Stomach smooth muscle (tissue), 2 donors: ENCODE results near the gene TENT5D.

Experiments used
- H3K27ac ChIP-seq: one replicate; pipeline ENCODE4 v1.7.0; 2013; ENCODE audit warnings: mild to moderate bottlenecking, low read length, inconsistent platforms
- H3K27me3 ChIP-seq, 2 donors: one replicate each; pipeline ENCODE4 v1.7.0; 2013; ENCODE audit warnings: low read length in 2 of 2; ENCODE audit not compliant: insufficient read depth in 2 of 2, control insufficient read depth in 1 of 2
- H3K36me3 ChIP-seq, 2 donors: one replicate each; pipeline ENCODE4 v1.7.0; 2013; ENCODE audit warnings: low read length in 2 of 2; ENCODE audit not compliant: control insufficient read depth in 2 of 2, insufficient read depth in 2 of 2
- H3K4me1 ChIP-seq: one replicate; pipeline ENCODE4 v1.7.0; 2013; ENCODE audit warnings: low read length; ENCODE audit not compliant: control insufficient read depth, insufficient read depth
- H3K4me3 ChIP-seq, 2 donors: one replicate each; pipeline ENCODE4 v1.7.0; 2013; ENCODE audit warnings: low read length in 2 of 2
- H3K9ac ChIP-seq, 2 donors: one replicate each; pipeline ENCODE4 v1.7.0; 2013; ENCODE audit warnings: low read length in 2 of 2, mild to moderate bottlenecking in 1 of 2
- H3K9me3 ChIP-seq, 2 donors: one replicate each; pipeline ENCODE4 v1.7.0; 2013; ENCODE audit warnings: low read length in 2 of 2; ENCODE audit not compliant: control insufficient read depth in 2 of 2
- donor health status: healthy.
- donor health status: Pancreatic carcinoma.

TENT5D gene

DNA sequence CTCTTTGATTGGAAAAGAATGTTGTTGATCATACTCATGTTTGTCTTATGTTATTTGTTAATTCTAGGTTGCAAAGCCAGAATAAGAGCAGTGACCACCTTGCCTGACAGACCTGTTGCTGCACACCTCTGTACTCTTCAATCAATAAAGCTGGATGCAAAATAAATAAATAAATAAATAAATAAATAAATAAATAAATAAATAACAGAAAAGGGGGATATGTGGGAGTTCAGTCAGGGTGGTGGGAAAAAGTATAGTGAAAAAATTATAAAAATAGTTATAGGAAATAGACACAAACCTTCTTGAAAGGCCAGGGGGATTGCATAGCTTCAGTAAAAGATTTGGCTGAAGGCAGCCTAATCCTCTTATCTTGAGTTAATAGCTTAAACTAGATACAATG lies 51.3 kb downstream of the TENT5D start:
- H3K27ac ChIP-seq = no peak overlapping the region
- no peak overlapping the region for H3K9ac ChIP-seq
- no peaks in the 10 kb centered on the region for H3K4me1 ChIP-seq
- H3K36me3 ChIP-seq = no peaks in the 10 kb centered on the region
- no peak overlapping the region for H3K4me3 ChIP-seq
- H3K27me3 ChIP-seq = no peaks in the 10 kb centered on the region
- H3K9me3 ChIP-seq = peaks cover 3 to 4% of the 10 kb centered on the region in 2 donors

DNA sequence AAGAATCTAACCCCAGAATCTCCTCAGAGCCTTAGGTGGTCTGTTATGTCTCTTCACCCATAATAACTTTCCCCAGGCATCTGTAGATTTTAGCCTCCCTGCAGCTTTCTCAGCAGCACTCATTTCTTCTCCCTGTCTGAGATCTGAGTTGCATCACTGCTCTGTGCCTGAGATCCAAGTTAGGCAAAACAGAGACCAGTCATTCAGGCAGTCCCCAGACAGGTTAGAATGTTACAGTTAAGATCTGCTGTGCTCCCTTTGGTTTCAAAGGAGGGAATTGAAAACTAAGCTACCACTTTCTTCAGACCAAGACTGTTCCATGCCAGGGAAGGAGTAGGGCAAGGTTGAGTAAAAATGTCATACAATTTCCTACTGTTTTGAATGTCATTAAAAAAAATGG lies 65.3 kb downstream of the TENT5D start:
- Histone ChIP-seq H3K9me3 (no peaks in the 10 kb centered on the region), H3K27ac (no peak overlapping the region), H3K4me3 (no peak overlapping the region), H3K9ac (no peak overlapping the region), H3K4me1 (no peaks in the 10 kb centered on the region), H3K36me3 (no peaks in the 10 kb centered on the region), H3K27me3 (peaks cover 0 to 4% of the 10 kb centered on the region in 2 donors)

DNA sequence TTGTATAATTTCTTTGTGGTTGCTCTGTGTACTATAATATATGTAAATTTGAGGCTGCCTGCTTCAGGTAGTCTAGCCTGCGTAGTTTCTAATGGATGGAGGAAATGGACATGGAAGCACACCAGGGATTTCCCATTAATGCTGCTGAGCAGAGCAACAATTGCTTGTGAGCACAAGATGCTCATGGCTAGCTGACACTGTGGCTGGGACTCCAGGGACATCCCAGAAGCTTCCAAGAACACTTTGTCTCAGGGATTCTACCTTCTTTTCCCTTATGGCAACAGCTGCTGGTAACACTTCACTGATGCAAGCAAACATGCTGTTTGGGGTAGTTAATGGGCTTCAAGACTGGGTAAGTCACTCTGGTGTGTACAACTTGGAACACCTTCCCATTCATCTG lies 66.1 kb downstream of the TENT5D start:
- H3K27me3 ChIP-seq = peaks cover 0 to 4% of the 10 kb centered on the region in 2 donors
- H3K27ac ChIP-seq = no peak overlapping the region
- no peak overlapping the region for H3K9ac ChIP-seq
- H3K4me1 ChIP-seq = no peaks in the 10 kb centered on the region
- no peak overlapping the region for H3K4me3 ChIP-seq
- no peaks in the 10 kb centered on the region for H3K36me3 ChIP-seq
- no peaks in the 10 kb centered on the region for H3K9me3 ChIP-seq

DNA sequence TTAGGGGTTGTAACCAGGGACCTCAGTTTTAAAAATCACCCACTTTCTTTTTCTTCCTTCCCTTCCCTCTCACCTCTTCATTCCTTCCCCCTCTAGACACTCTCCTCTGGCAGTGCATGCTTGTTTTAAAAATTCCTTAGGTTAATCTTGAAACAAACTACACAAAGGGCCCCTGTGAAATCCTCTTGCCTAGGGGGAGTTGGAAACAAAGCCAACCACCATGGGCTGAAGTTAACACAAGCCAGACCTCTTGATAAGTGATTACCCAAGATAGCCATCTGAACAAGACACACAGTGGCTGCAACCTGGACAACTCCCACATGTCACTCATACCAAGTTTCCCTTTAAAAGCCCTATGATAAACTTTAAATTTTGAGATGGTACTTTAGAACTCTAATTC lies 68.9 kb downstream of the TENT5D start:
- H3K27me3 ChIP-seq = peaks cover 0 to 4% of the 10 kb centered on the region in 2 donors
- H3K9ac ChIP-seq = no peak overlapping the region
- no peaks in the 10 kb centered on the region for H3K9me3 ChIP-seq
- H3K36me3 ChIP-seq = no peaks in the 10 kb centered on the region
- H3K27ac ChIP-seq = no peak overlapping the region
- no peaks in the 10 kb centered on the region for H3K4me1 ChIP-seq
- H3K4me3 ChIP-seq = no peak overlapping the region
